ENCODE data around the gene PRELID1.

- TF ChIP-seq CTCF (IDR thresholded peaks at IDR 0.05) (no peak), POLR2AphosphoS5 (IDR thresholded peaks at IDR 0.05; ENCODE audit: low read depth, low read length) (no peak), REST (IDR thresholded peaks at IDR 0.05; ENCODE audit: insufficient read depth in 1 of 2, low read depth in 2 of 2, low read length in 1 of 2) (no peak)
These were observed 50.7 kb downstream of the PRELID1 start for GRCh38 chr5:177354256-177354655.

Measured in Panc1 (cell line).